H1 (cell line): Measurements from ENCODE around the gene NCAM1. TPM values are rescaled to one million over a fixed set of nuclear protein-coding genes. Genes with fewer than 3 reads are reported as not detected.

ENCODE experiments used
- CTCF ChIA-PET: fragments of 300-600 bp; sonication (Branson Sonifier 250); formaldehyde crosslinking; loops from one replicate; lab custom pipeline; 2021; ENCODE audit not compliant: partially characterized antibody; lab: Charles Lee
- POLR2A ChIA-PET: fragments of 300-600 bp; sonication (Branson Sonifier 250); formaldehyde crosslinking; loops from one replicate; lab custom pipeline; 2021; ENCODE audit warnings: inconsistent platforms; ENCODE audit not compliant: partially characterized antibody; lab: Charles Lee
- DNase-seq, 2 experiments: peaks; one replicate each; pipeline versions ENCODE4 v3.0.0 to v3.0.0-alpha.2; 2010 to 2022; ENCODE audit warnings: low spot score in 2 of 2, low read depth in 1 of 2, mixed read lengths in 1 of 2
- FAIRE-seq: peaks from 2 replicates; lab custom pipeline; 2011; peaks lifted over from hg19 to GRCh38; lab: Jason Lieb, UNC
- H2AFZ ChIP-seq: 2 replicates; pipeline ENCODE4 v1.8.1; 2012; ENCODE audit warnings: low read length, inconsistent platforms
- H2AK5ac ChIP-seq: 2 replicates; pipeline ENCODE4 v1.6.1; 2013; ENCODE audit warnings: low read depth, low read length
- H2BK120ac ChIP-seq: replicated peaks from 2 replicates; pipeline ENCODE3; 2013; ENCODE audit warnings: low read depth, low read length, inconsistent platforms
- H2BK12ac ChIP-seq: 2 replicates; pipeline ENCODE4 v1.6.1; 2013; ENCODE audit warnings: low read depth, low read length
- H2BK15ac ChIP-seq: 2 replicates; pipeline ENCODE4 v1.6.1; 2013; ENCODE audit warnings: low read length
- H2BK20ac ChIP-seq: 2 replicates; pipeline ENCODE4 v1.6.1; 2013; ENCODE audit warnings: low read length
- H2BK5ac ChIP-seq: 2 replicates; pipeline ENCODE4 v1.6.1; 2013; ENCODE audit warnings: low read depth, low read length
- H3K14ac ChIP-seq: 2 replicates; pipeline ENCODE4 v1.6.1; 2013; ENCODE audit warnings: inconsistent platforms; ENCODE audit not compliant: insufficient read length
- H3K18ac ChIP-seq: 2 replicates; pipeline ENCODE4 v1.6.1; 2013; ENCODE audit warnings: low read length; ENCODE audit errors: extremely low read depth
- H3K23ac ChIP-seq: 2 replicates; pipeline ENCODE4 v1.6.1; 2013; ENCODE audit warnings: inconsistent platforms; ENCODE audit not compliant: insufficient read length
- H3K23me2 ChIP-seq: 2 replicates; pipeline ENCODE4 v1.6.1; 2013; ENCODE audit warnings: low read depth, low read length
- H3K27ac ChIP-seq: 2 replicates; pipeline ENCODE4 v1.6.1; 2011; ENCODE audit warnings: low read depth, low read length, inconsistent platforms
- H3K27me3 ChIP-seq, 4 experiments: replicated peaks in 1 of 4; 1 replicate in 1 of 4; 2 replicates in 3 of 4; pipeline versions ENCODE4 v1.6.1 to v1.8.1; 2011 to 2013; ENCODE audit warnings: low read length in 3 of 4, mild to moderate bottlenecking in 3 of 4, inconsistent platforms in 2 of 4, mixed read lengths in 2 of 4, moderate library complexity in 1 of 4; ENCODE audit not compliant: control insufficient read depth in 3 of 4, insufficient read depth in 3 of 4; ENCODE audit errors: extremely low read depth in 1 of 4
- H3K36me3 ChIP-seq, 4 experiments: 2 replicates each; pipeline versions ENCODE4 v1.6.1 to v1.8.1; 2011 to 2013; ENCODE audit warnings: mild to moderate bottlenecking in 4 of 4, low read length in 3 of 4, moderate library complexity in 2 of 4, control low read depth in 1 of 4, inconsistent platforms in 1 of 4; ENCODE audit not compliant: insufficient read depth in 4 of 4, control insufficient read depth in 2 of 4
- H3K4ac ChIP-seq: replicated peaks from 2 replicates; pipeline ENCODE3; 2013; ENCODE audit warnings: low read length, low read depth, mixed read lengths, inconsistent platforms; ENCODE audit not compliant: insufficient read length
- H3K4me1 ChIP-seq, 4 experiments: replicated peaks in 1 of 4; 1 replicate in 1 of 4; 2 replicates in 3 of 4; pipeline versions ENCODE4 v1.6.1 to v1.8.1; 2011 to 2013; ENCODE audit warnings: low read length in 3 of 4, inconsistent platforms in 2 of 4, mixed read lengths in 1 of 4; ENCODE audit not compliant: insufficient read depth in 4 of 4, control insufficient read depth in 3 of 4
- H3K4me2 ChIP-seq, 2 experiments: 2 replicates each; pipeline versions ENCODE4 v1.6.1 to v1.8.1; 2011 to 2013; ENCODE audit warnings: low read depth in 2 of 2, low read length in 2 of 2, control low read depth in 1 of 2, inconsistent platforms in 1 of 2, mild to moderate bottlenecking in 1 of 2; ENCODE audit not compliant: insufficient read depth in 1 of 2
- H3K4me3 ChIP-seq, 4 experiments: fragments of 200-600, 300-600 bp in 1 of 4; sonication (generic), shearing (Covaris generic), sonication (Bioruptor Twin) in 1 of 4; 2 replicates each; pipeline versions ENCODE4 v1.5.1 to v1.8.1; 2011 to 2016; ENCODE audit warnings: low read length in 4 of 4, low read depth in 3 of 4, control low read depth in 2 of 4, inconsistent platforms in 2 of 4, mild to moderate bottlenecking in 2 of 4, mixed read lengths in 1 of 4, moderate library complexity in 1 of 4; ENCODE audit not compliant: insufficient read depth in 2 of 4; ENCODE audit errors: extremely low read depth in 1 of 4
- H3K56ac ChIP-seq: replicated peaks from 2 replicates; pipeline ENCODE3; 2013; ENCODE audit warnings: low read depth, mild to moderate bottlenecking, mixed read lengths, low read length, inconsistent platforms; ENCODE audit not compliant: insufficient read length
- H3K79me1 ChIP-seq: 2 replicates; pipeline ENCODE4 v1.6.1; 2013; ENCODE audit warnings: low read depth, low read length, control low read depth
- H3K79me2 ChIP-seq, 2 experiments: 2 replicates each; pipeline versions ENCODE4 v1.6.1 to v1.8.1; 2012 to 2013; ENCODE audit warnings: low read length in 2 of 2, mild to moderate bottlenecking in 2 of 2, inconsistent platforms in 1 of 2; ENCODE audit not compliant: insufficient read depth in 2 of 2, control insufficient read depth in 1 of 2
- H3K9ac ChIP-seq, 4 experiments: replicated peaks in 1 of 4; 1 replicate in 1 of 4; 2 replicates in 3 of 4; pipeline versions ENCODE4 v1.6.1 to v1.8.1; 2011 to 2013; ENCODE audit warnings: low read depth in 3 of 4, low read length in 3 of 4, control low read depth in 2 of 4, mild to moderate bottlenecking in 2 of 4, moderate library complexity in 2 of 4, inconsistent platforms in 1 of 4; ENCODE audit errors: extremely low read depth in 1 of 4
- H3K9me3 ChIP-seq, 2 experiments: 2 replicates each; pipeline versions ENCODE4 v1.6.1 to v1.8.1; 2012 to 2013; ENCODE audit warnings: mild to moderate bottlenecking in 2 of 2, moderate library complexity in 2 of 2, control low read depth in 1 of 2, inconsistent platforms in 1 of 2, low read depth in 1 of 2, low read length in 1 of 2, mixed read lengths in 1 of 2; ENCODE audit not compliant: insufficient read depth in 2 of 2
- H4K20me1 ChIP-seq, 2 experiments: replicated peaks in 1 of 2; 2 replicates each; pipeline versions ENCODE3 to v1.8.1; 2011 to 2013; ENCODE audit warnings: inconsistent platforms in 2 of 2, low read length in 2 of 2, mild to moderate bottlenecking in 1 of 2; ENCODE audit not compliant: insufficient read depth in 2 of 2, control insufficient read depth in 1 of 2
- H4K5ac ChIP-seq: 2 replicates; pipeline ENCODE4 v1.6.1; 2013; ENCODE audit warnings: low read length, low read depth, mixed read lengths, inconsistent platforms; ENCODE audit not compliant: insufficient read length
- H4K8ac ChIP-seq: 2 replicates; pipeline ENCODE4 v1.8.0; 2013; ENCODE audit warnings: mild to moderate bottlenecking, moderate library complexity, low read length, inconsistent platforms; ENCODE audit not compliant: insufficient read depth; ENCODE audit errors: extremely low read depth
- H4K91ac ChIP-seq: replicated peaks from 2 replicates; pipeline ENCODE3; 2013; ENCODE audit warnings: low read length, mixed read lengths, inconsistent platforms; ENCODE audit not compliant: insufficient read length
- CEBPB ChIP-seq: IDR thresholded peaks from 2 replicates; pipeline ENCODE4 v1.6.1; 2012; ENCODE audit warnings: low read depth, low read length
- POLR2AphosphoS5 ChIP-seq: IDR thresholded peaks from 2 replicates; pipeline ENCODE4 v1.6.1; 2011; ENCODE audit warnings: low read depth, low read length
- WGBS, 2 experiments: shearing (Covaris generic) in 1 of 2; methylation state at CpG; one replicate each; pipeline versions ENCODE4 v1.1.6 to v1.1.7; 2013 to 2015; ENCODE audit warnings: low lambda C conversion rate in 2 of 2, mixed read lengths in 2 of 2, inconsistent platforms in 1 of 2, low coverage in 1 of 2, missing lambda C conversion rate in 1 of 2; ENCODE audit not compliant: insufficient replicate concordance in 2 of 2, insufficient coverage in 1 of 2, insufficient read length in 1 of 2; ENCODE audit errors: extremely low coverage in 1 of 2, missing lambda C conversion rate in 1 of 2; 5-methylcytosine and 5-hydroxymethylcytosine counted together
- polyA plus RNA-seq, 7 experiments: library from polyadenylated mRNA; depleted of rRNA in 3 of 7; stranded (reverse) in 5 of 7; unstranded in 2 of 7; fragments of >200 nt in 5 of 7; fragments of 200-250 nt in 2 of 7; gene quantifications; 1 replicate in 5 of 7; 2 replicates in 1 of 7; 4 replicates in 1 of 7; pipeline versions ENCODE4 v1.2.1 to v1.2.3, GENCODE V29; 2011 to 2013; ENCODE audit warnings: missing spikeins in 2 of 7, mixed read lengths in 2 of 7
- total RNA-seq: library from RNA; stranded (reverse); fragmentation: NEBNext Ultra II Directional; extraction: Animal tissue kit (Norgen Biotek cat#: 25700); gene quantifications from 2 replicates; pipeline ENCODE4 v1.2.1, GENCODE V29; 2021

NCAM1 gene
- total and polyA plus RNA-seq, 2 of the 8 experiments (the other 6 are each of a cell fraction or from before 2014, with no cell fraction given): 3.1 to 4.3 TPM

DNA sequence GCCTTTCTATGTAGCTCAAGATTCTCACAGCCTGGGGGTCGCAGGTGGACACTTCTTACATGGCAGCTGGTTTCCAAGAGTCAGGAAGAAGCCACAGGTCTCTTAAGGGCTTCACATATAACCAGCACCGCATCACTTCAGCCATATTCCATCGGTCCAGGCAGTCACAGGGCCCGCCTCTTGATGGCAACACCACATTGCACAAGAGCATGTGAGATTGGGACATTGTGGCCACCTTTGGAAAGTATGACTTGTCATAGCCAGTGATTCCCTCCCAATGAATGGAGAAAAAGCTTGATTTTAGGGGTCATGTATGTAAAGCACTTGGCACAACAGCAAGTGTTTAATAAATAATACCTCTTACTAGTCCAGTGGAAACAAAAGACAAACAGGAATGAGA, 98.3 kb downstream of the NCAM1 start:
- no peak overlapping the region for H3K27ac ChIP-seq
- no peak overlapping the region for H3K4me3 ChIP-seq
- no peaks in the 10 kb centered on the region for H3K4me1 ChIP-seq
- H3K79me1 ChIP-seq: no peaks in the 10 kb centered on the region
- 90% methylated on average over 4 of the region's 4 CpGs; no CpG with 5 or more reads in 1 of the 2 experiments for WGBS, 2 experiments
- no peak overlapping the region for H3K23ac ChIP-seq
- no peak overlapping the region for H4K91ac ChIP-seq
- H3K4me2 ChIP-seq: no peak overlapping the region
- no peak overlapping the region for H2BK15ac ChIP-seq
- CTCF ChIA-PET: interaction anchor here (0.9 kb wide), 1 partner anchor 13 kb away, joined by 3 read pairs; no protein-coding TSS in a partner anchor
- H2BK12ac ChIP-seq: no peak overlapping the region
- H3K27me3 ChIP-seq: no peaks in the 10 kb centered on the region
- POLR2A ChIA-PET: no interaction called here
- H4K5ac ChIP-seq: no peak overlapping the region
- no peaks in the 10 kb centered on the region for H3K36me3 ChIP-seq
- H3K4ac ChIP-seq: no peak overlapping the region
- no peaks in the 10 kb centered on the region for H3K9me3 ChIP-seq
- no peak overlapping the region for H3K9ac ChIP-seq
- H2AFZ ChIP-seq: no peak overlapping the region
- H2BK20ac ChIP-seq: no peak overlapping the region
- no peaks in the 10 kb centered on the region for H4K20me1 ChIP-seq
- no peak overlapping the region for H2BK120ac ChIP-seq
- no peak overlapping the region for H2AK5ac ChIP-seq
- H3K14ac ChIP-seq: no peak overlapping the region
- no peak overlapping the region for H3K56ac ChIP-seq
- H3K79me2 ChIP-seq: no peaks in the 10 kb centered on the region
- no peaks in the 10 kb centered on the region for H3K23me2 ChIP-seq
- H3K18ac ChIP-seq: no peak overlapping the region
- no peak overlapping the region for H4K8ac ChIP-seq
- H2BK5ac ChIP-seq: no peak overlapping the region
- FAIRE-seq (no peak), DNase-seq (no peak)
- TF ChIP-seq CEBPB (no peak), POLR2AphosphoS5 (no peak)
